ENCODE data around the gene SLIRP. TPM values are rescaled to one million over a fixed set of nuclear protein-coding genes. Genes with fewer than 3 reads are reported as not detected.

Gene SLIRP
- total RNA-seq, 1 donor from 2014 or later = 71.1 TPM

GRCh38 chr14:77721437-77721836 lies 13.5 kb downstream of the SLIRP start:
- Histone ChIP-seq H3K27ac (no peak overlapping the region), H3K4me1 (no peaks in the 10 kb centered on the region), H3K27me3 (no peaks in the 10 kb centered on the region), H3K9me3 (no peaks in the 10 kb centered on the region), H3K36me3 (peaks cover 100% of the 10 kb centered on the region), H3K4me3 (no peak overlapping the region)
- TF ChIP-seq CTCF (IDR thresholded peaks at IDR 0.05) = no peak
- DNase-seq (no peak), ATAC-seq (no peak)
- intact Hi-C loops (cut with DNase I) = no loop called here

GRCh38 chr14:77722301-77722700 lies 14.4 kb downstream of the SLIRP start:
- no peak for TF ChIP-seq CTCF (IDR thresholded peaks at IDR 0.05)
- H3K4me1 ChIP-seq = no peaks in the 10 kb centered on the region
- H3K27me3 ChIP-seq = no peaks in the 10 kb centered on the region
- H3K9me3 ChIP-seq = no peaks in the 10 kb centered on the region
- ATAC-seq (no peak), DNase-seq (no peak)
- H3K36me3 ChIP-seq = peaks cover 100% of the 10 kb centered on the region
- no peak overlapping the region for H3K4me3 ChIP-seq
- intact Hi-C loops (cut with DNase I) = no loop called here
- no peak overlapping the region for H3K27ac ChIP-seq

GRCh38 chr14:77730976-77731497 lies 23.1 kb downstream of the SLIRP start:
- Histone ChIP-seq H3K36me3 (peaks cover 100% of the 10 kb centered on the region), H3K27ac (no peak overlapping the region)
- TF ChIP-seq CTCF (IDR thresholded peaks at IDR 0.05) = no peak

GRCh38 chr14:77738559-77739250 lies 30.8 kb downstream of the SLIRP start:
- Histone ChIP-seq H3K27ac (no peak overlapping the region), H3K4me1 (peaks cover 5% of the 10 kb centered on the region), H3K9me3 (no peaks in the 10 kb centered on the region), H3K36me3 (peaks cover 88% of the 10 kb centered on the region), H3K4me3 (no peak overlapping the region), H3K27me3 (no peaks in the 10 kb centered on the region)
- no peak for ATAC-seq
- intact Hi-C loops (cut with DNase I) = no loop called here
- DNase-seq = no peak
- TF ChIP-seq CTCF (IDR thresholded peaks at IDR 0.05) = no peak

More at GRCh38 chr14:77730976-77731497, 23.1 kb downstream of the SLIRP start:
- Histone ChIP-seq H3K9me3 (no peaks in the 10 kb centered on the region), H3K4me3 (no peak overlapping the region), H3K27me3 (no peaks in the 10 kb centered on the region), H3K4me1 (no peaks in the 10 kb centered on the region)
- no peak for DNase-seq
- no peak for ATAC-seq
- intact Hi-C loops (cut with DNase I) = no loop called here

- peaks cover 5% of the 10 kb centered on the region for H3K4me1 ChIP-seq
- intact Hi-C loops (cut with DNase I) = no loop called here
- DNase-seq (no peak), ATAC-seq (no peak)
- TF ChIP-seq CTCF (IDR thresholded peaks at IDR 0.05) = no peak
- H3K27ac ChIP-seq = no peak overlapping the region
- no peak overlapping the region for H3K4me3 ChIP-seq
- H3K9me3 ChIP-seq = no peaks in the 10 kb centered on the region
- no peaks in the 10 kb centered on the region for H3K27me3 ChIP-seq
- H3K36me3 ChIP-seq = peaks cover 86% of the 10 kb centered on the region
These were observed 33.5 kb downstream of the SLIRP start for GRCh38 chr14:77741438-77741837.
